AG04450 (cell line): Measurements from ENCODE around the gene SSX2IP. TPM values are rescaled to one million over a fixed set of nuclear protein-coding genes. Genes with fewer than 3 reads are reported as not detected.

Experiments
- CTCF ChIA-PET: fragments of 300-600, 350-600 bp; formaldehyde crosslinking; extraction: SDS; loops from one replicate; lab custom pipeline; 2022; ENCODE audit warnings: antibody characterized with exemption, inconsistent platforms; lab: Charles Lee
- POLR2A ChIA-PET: fragments of 350-600 bp; formaldehyde crosslinking; extraction: SDS; loops from one replicate; lab custom pipeline; 2021; ENCODE audit warnings: antibody characterized with exemption, inconsistent platforms; lab: Yijun Ruan, JAX
- DNase-seq: peaks from one replicate; pipeline ENCODE4 v3.0.0-alpha.2; 2011; ENCODE audit warnings: low read depth, low spot score
- H3K27ac ChIP-seq: one replicate; pipeline ENCODE4 v1.5.1; 2012; ENCODE audit warnings: low read depth, low read length, control low read depth
- H3K27me3 ChIP-seq: one replicate; pipeline ENCODE4 v1.6.0; 2012; ENCODE audit warnings: low read length; ENCODE audit not compliant: control insufficient read depth, insufficient read depth
- H3K4me3 ChIP-seq: 2 replicates; pipeline ENCODE4 v1.5.1; 2011; ENCODE audit warnings: mild to moderate bottlenecking, low read depth, low read length, control low read depth
- H3K9me3 ChIP-seq: 2 replicates; pipeline ENCODE4 v1.5.1; 2012; ENCODE audit warnings: low read length; ENCODE audit not compliant: control insufficient read depth, insufficient read depth
- polyA plus RNA-seq: library from polyadenylated mRNA; depleted of rRNA; stranded (reverse); fragments of >200 nt; gene quantifications from 2 replicates; pipeline ENCODE4 v1.2.3, GENCODE V29; 2011
- TF ChIP-seq, protein P1 (sequence below): IDR thresholded peaks from 2 replicates; pipeline ENCODE4 v1.5.1; 2011; ENCODE audit warnings: low read depth, low read length, control low read depth, inconsistent platforms

The SSX2IP gene
- polyA plus RNA-seq, 1 experiment = 31.7 TPM

DNA sequence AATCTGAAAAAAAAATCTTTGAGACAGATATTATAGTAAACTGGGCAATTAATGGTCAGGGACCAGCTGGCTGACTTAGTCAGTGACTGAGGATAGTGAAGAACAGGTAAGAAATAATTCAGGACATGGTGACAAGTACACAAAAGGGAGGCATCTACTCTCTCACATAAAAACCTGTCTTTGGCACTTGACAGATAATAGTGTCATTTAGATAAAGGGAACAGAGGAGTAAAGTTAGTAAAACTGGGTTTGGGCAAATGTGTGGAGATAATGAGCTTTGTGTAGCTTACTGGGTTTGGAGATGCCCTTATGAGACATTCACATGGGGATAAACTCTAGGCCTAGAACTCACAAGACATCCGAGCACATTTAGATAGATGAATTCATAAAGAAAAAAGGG, 4.0 kb downstream of the SSX2IP start:
- ChIA-PET POLR2A (no interaction called here), CTCF (interaction anchor here (0.6 kb wide), 1 partner anchor 48 kb away, joined by 3 read pairs; no protein-coding TSS in a partner anchor)
- Histone ChIP-seq H3K4me3 (no peak overlapping the region), H3K9me3 (no peaks in the 10 kb centered on the region), H3K27me3 (no peaks in the 10 kb centered on the region), H3K27ac (no peak overlapping the region)
- no peak for DNase-seq
- TF ChIP-seq, protein P1, sequence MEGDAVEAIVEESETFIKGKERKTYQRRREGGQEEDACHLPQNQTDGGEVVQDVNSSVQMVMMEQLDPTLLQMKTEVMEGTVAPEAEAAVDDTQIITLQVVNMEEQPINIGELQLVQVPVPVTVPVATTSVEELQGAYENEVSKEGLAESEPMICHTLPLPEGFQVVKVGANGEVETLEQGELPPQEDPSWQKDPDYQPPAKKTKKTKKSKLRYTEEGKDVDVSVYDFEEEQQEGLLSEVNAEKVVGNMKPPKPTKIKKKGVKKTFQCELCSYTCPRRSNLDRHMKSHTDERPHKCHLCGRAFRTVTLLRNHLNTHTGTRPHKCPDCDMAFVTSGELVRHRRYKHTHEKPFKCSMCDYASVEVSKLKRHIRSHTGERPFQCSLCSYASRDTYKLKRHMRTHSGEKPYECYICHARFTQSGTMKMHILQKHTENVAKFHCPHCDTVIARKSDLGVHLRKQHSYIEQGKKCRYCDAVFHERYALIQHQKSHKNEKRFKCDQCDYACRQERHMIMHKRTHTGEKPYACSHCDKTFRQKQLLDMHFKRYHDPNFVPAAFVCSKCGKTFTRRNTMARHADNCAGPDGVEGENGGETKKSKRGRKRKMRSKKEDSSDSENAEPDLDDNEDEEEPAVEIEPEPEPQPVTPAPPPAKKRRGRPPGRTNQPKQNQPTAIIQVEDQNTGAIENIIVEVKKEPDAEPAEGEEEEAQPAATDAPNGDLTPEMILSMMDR = no peak

DNA sequence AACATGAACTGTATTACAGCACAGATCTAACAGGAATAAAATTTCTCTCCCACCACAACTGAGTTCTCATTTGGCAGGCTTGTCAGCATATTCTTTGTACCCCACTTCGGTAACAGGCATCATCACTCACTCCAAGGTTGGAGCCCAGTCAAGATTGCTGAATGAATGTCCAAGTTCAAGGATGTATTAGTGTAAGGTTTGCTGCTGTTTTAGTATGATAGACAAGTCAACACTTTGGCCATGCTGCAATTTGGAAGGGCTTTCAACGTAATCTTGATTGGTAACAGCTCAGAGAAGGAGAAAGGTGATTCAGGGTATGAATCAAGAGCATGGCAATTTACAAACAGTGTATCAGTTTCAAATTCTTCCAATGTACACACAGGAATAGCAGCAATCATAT, 6.8 kb downstream of the SSX2IP start:
- POLR2A ChIA-PET = no interaction called here

DNA sequence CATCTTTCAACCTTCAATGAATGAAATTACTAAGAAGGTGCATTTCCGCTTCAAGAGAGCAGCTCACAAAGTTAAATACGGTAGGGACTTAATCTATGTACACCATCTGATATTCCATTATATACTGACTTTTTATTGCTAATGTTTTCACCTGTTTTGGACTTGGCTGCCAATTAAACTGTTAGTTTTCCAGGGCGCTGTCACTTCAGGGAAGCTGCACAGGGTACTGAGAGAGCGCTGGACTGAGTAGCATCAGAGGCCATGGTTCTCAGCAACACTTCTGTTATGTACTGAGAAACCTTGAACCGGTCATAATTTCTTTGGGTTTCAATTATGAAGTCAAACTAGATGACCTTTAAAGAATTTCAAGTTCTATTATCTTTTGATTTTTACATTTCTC, 8.2 kb downstream of the SSX2IP start:
- no peaks in the 10 kb centered on the region for H3K27me3 ChIP-seq
- DNase-seq = no peak
- ChIA-PET POLR2A (no interaction called here), CTCF (interaction anchor here (1.0 kb wide), 1 partner anchor 260 kb away, joined by 3 read pairs; no protein-coding TSS in a partner anchor)
- TF ChIP-seq, protein P1 = no peak
- no peaks in the 10 kb centered on the region for H3K9me3 ChIP-seq
- H3K27ac ChIP-seq = no peak overlapping the region
- H3K4me3 ChIP-seq = no peak overlapping the region

More for the DNA sequence above, 6.8 kb downstream of the SSX2IP start:
- TF ChIP-seq, protein P1 = no peak
- H3K27me3 ChIP-seq = no peaks in the 10 kb centered on the region
- H3K9me3 ChIP-seq = no peaks in the 10 kb centered on the region
- H3K27ac ChIP-seq = no peak overlapping the region
- CTCF ChIA-PET = no interaction called here
- DNase-seq = no peak
- H3K4me3 ChIP-seq = no peak overlapping the region

DNA sequence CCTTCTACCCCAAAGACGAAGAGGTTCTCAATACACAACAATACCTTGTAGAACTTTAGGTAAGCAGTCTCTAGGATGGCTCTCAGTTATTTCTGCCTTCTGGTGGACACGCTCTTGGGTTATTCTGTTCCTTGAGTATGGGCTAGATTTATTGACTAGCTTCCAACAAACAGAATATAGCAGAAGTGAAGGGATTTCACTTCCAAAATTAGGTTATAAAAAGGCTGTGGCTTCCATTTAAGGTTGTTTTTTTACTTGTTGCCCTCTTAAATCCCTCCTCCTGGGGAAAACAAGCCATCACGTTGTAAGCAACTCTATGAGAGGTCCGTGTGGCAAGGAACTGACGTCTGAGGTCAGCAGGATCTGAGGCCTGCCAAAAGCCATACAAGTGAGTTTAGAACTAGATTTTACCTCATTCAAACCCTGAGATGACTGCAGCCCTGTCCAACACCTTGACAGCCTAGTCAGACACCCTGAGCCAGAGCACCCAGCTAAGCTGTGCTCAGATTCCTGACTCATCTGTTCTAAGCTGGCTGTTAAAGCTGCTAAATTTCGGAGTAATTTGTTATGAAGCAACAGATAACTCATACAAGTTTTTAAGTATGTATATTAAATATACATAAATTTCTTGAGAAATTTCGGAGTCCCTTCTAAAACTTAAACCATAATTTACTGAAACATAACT, 12.7 kb downstream of the SSX2IP start:
- TF ChIP-seq, protein P1 = no peak
- Histone ChIP-seq H3K9me3 (no peaks in the 10 kb centered on the region), H3K27ac (no peak overlapping the region), H3K4me3 (no peak overlapping the region), H3K27me3 (no peaks in the 10 kb centered on the region)
- ChIA-PET CTCF (interaction anchor here (1.6 kb wide), 1 partner anchor 267 kb away, joined by 5 read pairs; no protein-coding TSS in a partner anchor), POLR2A (no interaction called here)
- DNase-seq = no peak

DNA sequence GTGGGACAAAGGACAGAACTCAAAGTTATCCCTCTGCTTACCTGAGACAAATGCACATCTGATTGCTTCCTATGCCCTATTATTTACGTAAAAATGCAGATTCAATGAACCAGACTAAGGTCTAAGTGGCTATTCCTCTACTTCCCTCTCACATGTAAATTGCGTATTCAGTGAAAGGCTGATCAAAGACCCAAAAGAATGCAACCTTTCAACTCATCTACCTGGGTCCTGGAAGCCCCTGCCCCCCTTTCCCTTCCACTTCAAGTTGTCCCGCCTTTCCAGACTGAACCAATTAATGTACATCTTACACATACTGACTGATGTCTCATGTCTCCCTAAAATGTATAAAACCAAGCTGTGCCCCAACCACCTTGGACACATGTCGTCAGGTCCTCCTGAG, 14.6 kb downstream of the SSX2IP start:
- Histone ChIP-seq H3K9me3 (no peaks in the 10 kb centered on the region), H3K27me3 (no peaks in the 10 kb centered on the region), H3K27ac (no peak overlapping the region), H3K4me3 (no peak overlapping the region)
- no peak for DNase-seq
- ChIA-PET CTCF (interaction anchor here (1.0 to 2.0 kb wide), 3 partner anchors 13 to 96 kb away, joined by 3 to 8 read pairs (median 4); no protein-coding TSS in a partner anchor), POLR2A (no interaction called here)
- TF ChIP-seq, protein P1 = no peak
